HG03457 (cell line): Measurements from ENCODE around the gene FHIT.
"Not testable (repeated sequence)": the region's sequence is repeated elsewhere in the genome, so short reads cannot be mapped to it uniquely, and the experiment has no call there.

Source experiments
- ATAC-seq: cut with Tn5 transposase; IDR thresholded peaks from one replicate; pipeline ENCODE4 v1.9.1; 2021; ENCODE audit warnings: moderate number of reproducible peaks; ENCODE audit not compliant: unreplicated experiment

FHIT gene

DNA sequence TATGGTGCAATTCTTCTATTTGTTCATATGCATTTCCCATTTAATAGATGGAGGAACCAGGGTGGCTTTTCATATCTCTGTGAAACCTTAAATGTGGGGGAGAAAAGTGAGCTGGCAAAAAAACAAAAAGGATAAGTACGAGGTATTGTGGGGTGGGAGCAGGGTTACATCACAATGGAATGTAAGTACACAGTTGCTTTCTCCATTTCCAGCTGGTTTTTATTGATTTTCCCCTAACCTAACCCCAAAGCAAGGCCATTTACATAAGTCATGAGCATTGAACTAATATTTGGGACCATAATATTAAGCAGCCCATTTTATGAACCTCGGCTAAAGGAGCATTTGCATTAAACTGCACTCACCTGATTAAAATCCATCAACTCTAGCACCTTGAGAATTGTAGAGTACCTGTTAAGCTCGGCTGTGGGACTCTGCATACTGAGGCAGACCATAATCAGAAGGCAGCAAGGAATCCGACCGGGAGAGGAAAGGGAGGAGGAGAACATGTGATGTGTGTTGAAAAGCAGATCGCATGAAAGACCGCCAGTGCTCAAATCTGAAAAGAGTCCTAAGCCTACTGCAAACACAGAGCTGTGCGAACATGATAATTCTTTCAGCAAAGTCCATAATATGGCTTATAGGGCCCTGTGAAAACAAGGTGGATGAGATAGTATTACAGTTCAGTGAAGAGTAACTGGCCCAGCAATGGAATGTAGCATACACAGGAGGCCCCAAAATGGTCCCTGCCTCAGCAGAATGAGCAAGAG is 513.4 kb downstream of the FHIT start:
- no peak for ATAC-seq

DNA sequence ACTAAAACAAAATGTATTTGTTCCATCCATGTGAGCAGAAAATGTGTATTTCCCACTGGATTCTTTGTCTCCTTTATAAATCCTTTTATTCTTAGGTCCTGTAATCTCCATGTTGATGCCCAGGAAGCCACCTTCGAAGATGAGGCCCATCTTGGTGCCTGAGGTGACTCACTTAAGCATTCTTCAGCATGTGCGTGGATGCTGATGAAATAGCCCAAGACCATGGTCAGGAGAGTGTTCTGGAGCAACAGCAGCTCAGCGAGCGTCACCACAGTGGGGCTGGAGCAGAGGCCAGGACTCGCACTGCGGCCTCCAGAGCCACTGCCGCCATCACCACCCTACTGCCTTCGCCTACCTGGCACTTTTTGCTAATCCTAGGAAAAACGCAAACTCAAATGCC is 520.9 kb downstream of the FHIT start:
- no peak for ATAC-seq

DNA sequence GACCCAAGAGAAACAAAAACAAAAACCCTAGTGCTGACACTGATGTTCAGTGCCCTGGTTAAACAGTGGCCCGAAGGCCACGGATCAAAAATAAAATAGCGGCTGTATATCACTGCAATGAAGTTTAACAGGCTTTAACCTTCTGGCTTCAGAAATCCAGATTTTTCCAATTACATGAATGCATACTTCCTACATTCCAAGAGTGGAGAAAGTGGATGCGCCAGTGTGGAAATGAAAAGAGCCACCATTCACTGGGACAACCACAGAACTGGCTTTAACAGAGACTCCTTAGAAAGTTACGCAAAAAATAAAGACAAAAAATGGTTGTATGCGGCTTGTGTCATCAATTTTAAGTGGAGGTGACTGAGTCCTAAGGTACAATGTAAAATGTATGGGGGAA is 522.2 kb downstream of the FHIT start:
- no peak for ATAC-seq

DNA sequence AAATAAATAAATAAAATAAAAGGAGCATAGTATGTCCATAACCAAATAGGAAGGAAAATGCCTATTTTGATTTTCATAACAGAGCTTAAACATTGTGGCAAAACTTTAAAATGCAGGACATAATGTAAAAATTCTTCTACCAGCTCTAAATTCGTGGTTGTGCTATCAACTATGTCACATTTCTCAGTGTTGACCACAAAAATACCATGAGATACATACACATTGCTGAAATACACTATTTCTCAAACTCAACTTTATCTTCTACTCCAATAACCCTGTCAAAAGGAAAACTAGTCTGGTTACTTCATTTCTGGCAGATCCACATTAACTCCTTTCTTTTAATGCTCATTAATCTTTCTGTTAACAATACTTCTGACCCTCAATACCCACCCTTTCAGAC is 523.2 kb downstream of the FHIT start:
- no peak for ATAC-seq

DNA sequence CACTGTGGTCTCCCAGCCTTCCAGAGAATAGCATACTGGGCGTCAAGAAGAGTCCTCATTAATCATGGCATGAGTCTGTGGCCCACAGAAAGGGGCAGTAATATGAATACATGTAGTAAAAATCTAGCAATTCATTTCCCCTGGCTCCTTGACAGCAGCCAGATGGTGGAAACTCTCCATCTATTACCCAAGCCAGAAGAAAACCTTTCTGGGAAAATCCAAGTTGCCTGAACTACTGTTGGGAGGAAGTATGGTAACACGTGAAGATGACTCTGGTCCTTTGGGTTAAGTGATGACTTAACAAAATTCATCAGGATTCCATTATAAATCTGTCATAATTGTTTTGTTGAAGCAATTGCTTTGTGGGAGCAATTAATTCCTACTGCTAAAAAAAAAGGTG is 530.5 kb downstream of the FHIT start:
- no peak for ATAC-seq

DNA sequence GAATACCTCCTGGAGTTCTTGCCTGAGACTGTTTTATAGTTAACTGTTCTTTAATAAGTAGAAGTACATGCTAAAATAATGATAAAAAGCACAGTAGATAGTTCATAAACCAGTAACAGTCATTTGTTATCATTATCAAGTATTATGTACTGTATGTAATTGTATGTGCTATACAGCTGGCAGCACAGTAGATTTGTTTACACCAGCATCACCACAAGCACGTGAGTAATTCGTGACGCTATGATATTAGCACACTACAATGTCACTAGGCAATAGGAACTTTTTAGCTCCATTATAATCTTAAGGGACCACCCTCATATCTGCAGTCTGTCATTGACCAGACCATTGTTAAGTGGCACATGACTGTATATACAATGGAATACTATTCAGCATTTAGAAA is 534.7 kb downstream of the FHIT start:
- ATAC-seq = no peak

DNA sequence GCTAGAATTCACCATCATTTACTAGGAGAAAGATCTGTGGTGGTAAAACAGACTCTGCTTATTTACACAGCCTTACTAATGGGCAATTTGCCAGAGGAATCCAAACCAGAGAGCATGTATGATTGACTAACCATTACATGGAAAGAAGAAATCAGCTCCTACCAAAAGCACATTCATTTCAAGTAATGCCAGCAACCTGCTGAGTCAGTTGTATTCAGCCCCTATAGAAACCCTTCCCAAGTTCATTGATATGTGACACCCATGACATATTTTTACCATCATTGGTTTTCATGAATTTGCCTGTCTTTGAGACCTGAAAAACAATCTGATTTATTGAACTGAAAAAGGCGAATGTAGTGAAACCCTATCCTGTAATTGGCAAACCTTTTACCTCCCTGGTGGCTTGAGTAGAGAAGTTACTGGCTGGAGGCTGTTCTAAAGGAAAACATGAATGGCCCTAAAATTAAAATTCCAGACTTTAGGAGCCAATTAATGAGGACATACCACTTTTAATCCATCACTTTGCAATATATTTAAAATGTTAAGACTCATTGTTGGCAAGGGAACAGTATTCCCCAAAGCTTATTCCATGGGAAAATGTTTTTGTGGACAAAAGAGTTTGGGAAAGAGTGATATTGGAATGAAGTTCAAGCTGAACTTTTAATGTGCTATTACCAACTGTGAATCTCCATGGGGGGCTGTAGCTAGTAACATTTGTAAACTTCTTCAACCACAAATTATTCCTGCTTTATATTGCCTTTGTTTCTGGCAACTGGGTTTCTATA is 542.9 kb downstream of the FHIT start:
- no peak for ATAC-seq

DNA sequence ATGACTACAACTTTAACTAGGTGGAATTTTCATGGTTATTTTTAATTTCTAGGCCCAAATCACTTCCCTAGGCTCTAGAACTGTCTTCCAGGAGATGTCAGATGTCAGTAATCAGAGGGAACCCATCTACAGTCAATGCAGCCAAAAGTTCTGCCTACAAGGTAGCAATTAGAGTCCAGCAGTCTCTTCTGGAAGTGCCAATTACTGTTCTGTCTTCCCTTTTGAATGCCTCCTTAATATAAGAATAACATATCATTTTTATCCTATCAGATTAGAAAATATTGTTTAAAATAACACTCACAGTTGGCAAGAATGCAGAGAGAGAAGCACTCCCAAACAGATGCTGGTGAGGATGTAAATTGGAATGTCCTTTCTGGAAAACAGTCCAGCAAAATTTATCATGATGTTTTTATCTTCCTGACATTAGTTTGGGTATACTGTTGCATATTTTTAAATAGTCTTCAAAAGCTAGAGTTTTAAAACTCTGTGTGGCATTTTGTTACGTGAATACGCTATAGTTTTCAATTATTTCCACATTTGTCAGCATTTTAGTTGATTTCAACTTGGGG is 543.7 kb downstream of the FHIT start:
- no peak for ATAC-seq

DNA sequence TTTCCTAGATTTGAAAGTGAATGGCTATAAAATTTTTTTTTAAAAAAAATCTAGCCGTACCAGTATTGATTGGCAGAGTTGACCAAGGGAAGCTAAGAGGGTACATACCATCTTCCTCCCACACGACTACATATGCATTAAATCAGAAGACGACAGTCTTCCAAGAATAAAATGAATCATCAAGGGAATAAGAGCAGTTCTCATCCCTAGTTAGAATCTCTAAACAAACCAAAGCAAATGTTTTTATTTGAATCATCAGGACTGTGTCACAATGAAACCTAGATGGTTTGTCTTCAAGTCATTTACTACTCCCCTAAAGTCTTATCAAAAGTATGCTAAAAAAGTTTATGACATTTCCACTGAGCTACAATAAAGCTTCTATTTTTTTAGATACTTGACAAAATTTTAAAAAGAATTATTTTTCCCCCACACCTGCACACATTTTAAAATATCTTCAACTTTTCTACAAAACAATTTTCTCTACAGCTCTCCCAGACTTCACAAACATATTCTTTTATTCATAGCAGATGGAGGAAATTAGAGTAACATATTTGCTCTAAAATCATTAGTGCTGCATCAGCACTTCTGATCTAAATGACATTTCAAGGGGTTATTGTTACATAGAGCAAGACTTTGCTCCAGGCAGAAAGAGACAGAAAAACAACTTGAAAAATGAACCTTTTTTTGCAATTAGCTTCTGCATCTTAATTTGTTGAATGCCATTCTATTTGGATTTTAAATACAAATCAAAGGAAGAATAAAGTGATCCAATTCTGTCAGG is 547.1 kb downstream of the FHIT start:
- ATAC-seq = no peak

DNA sequence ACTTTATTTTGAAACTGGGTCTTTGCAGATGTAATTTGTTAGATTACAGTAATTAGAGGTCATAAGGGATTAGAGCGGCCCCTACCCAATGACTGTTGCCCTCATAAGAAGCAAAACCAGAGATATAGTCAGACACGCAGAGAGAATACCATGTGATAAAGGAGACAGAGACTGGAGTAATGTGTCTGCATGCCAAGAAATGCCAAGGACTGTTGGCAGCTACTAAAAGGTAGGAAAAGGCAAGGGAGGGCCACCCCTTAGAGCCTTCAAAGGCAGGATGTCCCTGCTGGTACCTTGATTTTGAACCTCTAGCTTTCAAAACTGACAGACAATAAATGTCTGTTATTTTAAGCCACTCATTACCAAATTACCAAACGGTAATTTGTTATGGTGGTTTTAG is 548.2 kb downstream of the FHIT start:
- ATAC-seq = no peak

DNA sequence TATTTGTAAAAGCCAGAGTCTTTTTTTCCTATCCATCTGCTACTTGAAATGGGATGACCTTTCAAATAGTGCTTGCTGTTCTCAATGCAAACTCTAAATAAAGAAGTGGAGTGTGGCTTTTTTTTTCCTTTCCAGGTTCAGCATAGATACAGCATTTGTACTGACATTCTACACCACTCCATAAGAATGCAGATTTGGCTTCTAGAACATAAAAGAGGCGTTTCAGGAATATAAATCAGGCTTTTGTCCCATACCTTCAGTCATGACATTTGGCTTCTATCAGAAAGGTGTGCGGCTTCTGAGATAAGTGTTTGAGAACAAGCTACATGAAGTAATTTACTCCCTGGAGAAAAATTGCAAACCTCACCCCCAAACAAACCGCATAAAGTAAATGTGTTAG is 553.1 kb downstream of the FHIT start:
- no peak for ATAC-seq

DNA sequence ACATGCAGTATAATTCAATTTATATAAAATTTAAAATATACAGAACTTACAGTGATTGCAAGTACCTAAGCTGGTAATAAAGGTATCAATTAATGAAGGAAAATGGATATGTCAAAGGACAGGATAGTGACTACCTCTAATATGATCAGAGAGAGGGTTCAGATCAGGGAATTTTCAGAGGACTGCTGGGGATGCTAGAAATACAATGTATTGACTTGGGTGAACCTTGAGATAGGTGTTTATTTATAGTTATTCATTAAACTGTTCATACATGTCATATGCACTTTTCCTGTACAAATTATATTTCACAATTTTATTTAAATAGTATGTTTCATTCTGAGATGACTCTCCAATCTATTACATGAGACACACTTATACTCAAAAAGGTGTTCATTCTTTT is 554.1 kb downstream of the FHIT start:
- no peak for ATAC-seq

DNA sequence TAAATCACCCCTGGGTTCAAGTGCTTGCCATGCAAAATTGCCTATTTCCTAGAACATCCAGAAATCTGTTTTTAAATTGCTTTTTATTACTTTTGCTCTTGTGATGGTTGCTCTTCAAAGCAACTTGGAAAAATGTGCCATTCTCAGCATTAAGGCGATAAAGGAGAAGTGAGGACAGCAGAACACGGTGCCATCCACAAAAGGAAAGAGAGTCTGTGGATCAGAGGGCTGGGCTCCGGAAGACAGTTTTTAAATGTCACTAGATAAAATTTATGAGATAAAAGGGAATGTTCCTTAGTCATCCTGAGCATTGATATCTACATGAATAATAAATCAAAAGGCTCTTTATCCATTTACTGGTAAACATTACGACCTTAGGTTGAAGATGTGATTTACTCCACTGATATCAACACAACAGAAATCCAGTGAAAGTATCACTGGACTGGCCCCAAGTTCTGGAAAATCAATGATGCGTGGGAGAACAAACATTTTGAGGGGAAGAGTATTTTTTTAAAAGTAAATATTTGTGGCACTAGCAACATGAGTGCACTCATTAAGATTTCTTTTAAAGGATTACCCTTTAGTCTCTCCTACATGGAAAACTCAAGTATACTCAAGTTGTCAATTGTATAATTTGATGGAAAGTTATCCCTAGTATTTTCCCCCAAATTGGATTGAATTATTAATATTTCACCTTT is 554.7 kb downstream of the FHIT start:
- no peak for ATAC-seq

DNA sequence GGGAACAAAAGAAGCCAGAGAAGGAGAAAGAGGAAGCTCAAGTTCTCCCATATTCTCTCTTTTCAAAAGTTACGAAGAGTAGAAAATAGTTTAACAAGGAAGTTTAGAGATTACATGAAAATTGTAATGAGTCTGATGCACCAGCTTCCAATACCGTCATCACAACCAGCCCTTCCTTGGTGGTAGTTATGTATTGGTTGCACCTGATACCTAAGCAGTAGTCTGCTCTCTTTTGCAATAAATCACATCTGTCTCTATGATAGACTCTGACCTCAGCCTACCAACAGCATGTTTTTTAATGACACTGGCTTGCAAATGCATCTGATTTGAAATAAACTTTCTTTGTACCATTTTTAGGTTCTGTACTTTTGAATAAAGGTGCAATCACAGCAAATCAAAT is 575.8 kb downstream of the FHIT start:
- ATAC-seq = no peak

DNA sequence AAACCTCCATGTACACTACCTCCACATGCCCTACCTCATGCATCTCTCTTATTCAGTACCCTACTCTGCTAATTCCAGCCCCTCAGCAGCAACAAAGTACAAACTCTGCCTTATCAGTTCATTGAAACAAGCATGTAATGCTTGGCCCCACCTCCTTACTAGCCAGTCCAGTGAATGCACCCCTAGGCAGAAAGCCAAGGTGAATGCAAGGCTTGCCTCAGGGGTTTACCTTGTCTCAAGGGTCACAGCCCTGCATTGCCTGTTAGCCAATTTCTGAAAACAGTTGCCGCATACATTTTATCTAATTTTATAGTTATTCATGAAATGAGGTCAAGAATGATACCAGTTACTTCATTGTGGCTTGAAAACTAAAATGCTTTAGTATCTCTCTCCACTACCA is 576.4 kb downstream of the FHIT start:
- no peak for ATAC-seq

DNA sequence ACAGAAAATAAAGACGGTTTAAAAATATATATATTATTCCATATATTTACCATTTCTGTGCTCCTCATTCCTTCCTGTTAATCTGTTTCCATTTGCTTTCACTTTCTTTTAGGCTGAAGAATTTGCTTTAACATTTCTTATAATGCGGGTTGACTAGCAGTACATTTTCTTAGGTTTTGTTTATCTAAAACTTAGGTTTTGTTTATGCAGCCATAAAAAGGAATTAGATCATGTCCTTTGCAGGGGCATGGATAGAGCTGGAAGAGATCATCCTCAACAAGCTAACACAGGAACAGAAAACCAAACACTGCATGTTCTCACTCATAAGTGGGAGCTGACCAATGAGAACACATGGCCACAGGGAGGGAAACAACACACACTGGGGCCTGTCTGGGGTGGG is 578.1 kb downstream of the FHIT start:
- ATAC-seq = no peak

DNA sequence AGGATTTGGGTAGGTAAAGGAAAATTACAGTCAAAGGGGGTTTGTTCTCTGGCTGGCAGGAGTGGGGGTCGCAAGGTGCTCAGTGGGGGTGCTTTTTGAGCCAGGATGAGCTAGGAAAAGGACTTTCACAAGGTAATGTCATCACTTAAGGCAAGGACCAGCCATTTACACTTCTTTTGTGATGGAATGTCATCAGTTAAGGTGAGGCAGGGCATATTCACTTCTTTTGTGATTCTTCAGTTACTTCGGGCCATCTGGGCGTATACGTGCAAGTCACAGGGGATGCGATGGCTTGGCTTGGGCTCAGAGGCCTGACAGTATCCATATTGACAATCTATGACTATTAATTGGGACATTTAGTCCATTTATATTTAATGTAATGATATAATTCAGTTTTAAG is 578.9 kb downstream of the FHIT start:
- not testable (repeated sequence) for ATAC-seq

DNA sequence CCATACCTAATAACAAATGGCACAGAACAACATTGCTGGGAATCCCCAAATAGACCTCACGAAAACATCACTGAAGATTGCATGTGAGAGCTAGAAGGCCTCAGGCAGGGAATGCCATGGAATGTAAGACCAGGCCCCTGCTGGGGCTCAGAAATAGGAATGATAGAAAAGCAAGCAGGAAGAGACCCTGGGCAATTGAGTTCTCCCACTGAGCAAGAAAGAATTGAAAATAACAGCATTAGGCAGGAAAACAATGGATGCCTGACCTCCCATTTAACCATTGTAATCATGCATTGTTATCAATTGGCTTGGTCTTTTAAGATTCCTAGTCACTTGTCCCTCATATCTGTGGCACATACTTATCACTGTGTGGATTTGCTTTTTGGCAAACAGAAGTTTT is 581.6 kb downstream of the FHIT start:
- ATAC-seq = no peak

DNA sequence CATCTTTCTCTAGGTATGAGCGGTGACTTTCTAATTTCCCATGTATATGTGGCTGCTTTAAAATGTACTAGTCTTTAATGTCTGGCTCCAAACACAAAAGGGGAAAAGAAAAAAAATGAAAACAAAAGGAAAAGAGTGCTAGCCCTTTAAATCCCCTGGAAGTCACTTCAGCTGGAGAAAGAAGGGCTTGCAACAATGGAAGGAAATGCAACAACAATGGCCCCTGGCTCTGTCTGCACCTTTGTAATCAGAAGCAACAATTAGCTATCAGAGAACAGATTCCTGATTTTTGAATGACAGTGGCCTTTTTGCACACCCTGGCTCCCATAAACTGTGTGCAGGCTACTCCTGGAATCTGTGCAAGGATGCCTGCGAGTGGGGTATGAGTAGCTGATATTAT is 591.2 kb downstream of the FHIT start:
- ATAC-seq = no peak

DNA sequence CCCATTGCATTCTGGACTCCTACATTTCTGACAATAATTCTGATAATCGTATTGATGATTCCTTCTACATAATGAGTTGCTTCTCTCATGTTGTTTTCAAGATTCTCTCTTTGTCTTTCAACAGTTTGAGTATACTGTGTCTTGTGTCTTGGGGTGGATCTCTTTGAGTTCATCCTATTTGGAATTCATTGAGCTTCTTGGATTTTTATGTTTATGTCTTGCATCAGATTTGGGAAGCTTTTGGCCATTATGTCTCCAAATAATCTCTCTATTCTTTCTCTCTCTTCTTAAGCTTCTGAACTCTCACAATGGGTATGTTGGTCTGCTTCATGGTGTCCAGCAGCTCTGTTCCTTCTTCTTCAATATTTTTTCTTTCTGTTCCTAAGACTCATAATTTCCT is 592.2 kb downstream of the FHIT start:
- no peak for ATAC-seq

DNA sequence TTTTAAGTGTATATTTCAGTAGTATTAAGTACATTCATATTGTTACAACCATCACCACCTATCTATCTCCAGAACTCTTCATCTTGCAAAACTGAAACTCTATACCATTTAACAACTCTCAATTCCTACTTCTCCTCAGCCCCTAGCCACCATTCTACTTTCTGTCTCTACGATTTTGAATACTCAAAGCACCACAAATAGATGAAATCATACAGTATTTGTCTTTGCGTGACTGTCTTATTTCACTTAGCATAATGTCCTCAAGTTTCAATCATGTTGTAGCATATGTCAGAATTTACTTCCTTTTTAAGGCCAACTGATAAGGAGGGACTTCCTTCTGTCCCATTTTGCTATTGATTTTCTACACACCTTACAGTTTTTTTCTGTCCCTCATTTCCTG is 593.3 kb downstream of the FHIT start:
- no peak for ATAC-seq
